LoVo (cell line): Measurements from ENCODE around the gene CACNB2.
"Not testable (repeated sequence)": the region's sequence is repeated elsewhere in the genome, so short reads cannot be mapped to it uniquely, and the experiment has no call there.

Experiments used
- DNase-seq: peaks from one replicate; pipeline ENCODE4 v3.0.0-alpha.2; 2016; ENCODE audit warnings: low spot score

CACNB2 gene

GRCh38 chr10:18201877-18202276 is 61.7 kb downstream of the CACNB2 start:
- DNase-seq = no peak

GRCh38 chr10:18202680-18203460 is 62.6 kb downstream of the CACNB2 start:
- DNase-seq = no peak

GRCh38 chr10:18203471-18203870 is 63.2 kb downstream of the CACNB2 start:
- DNase-seq = no peak

- DNase-seq = no peak
Observed at GRCh38 chr10:18204039-18204835, 64.0 kb downstream of the CACNB2 start.

GRCh38 chr10:18205098-18205834 is 65.0 kb downstream of the CACNB2 start:
- DNase-seq = no peak

GRCh38 chr10:18208186-18208585 is 68.0 kb downstream of the CACNB2 start:
- DNase-seq = not testable (repeated sequence)

GRCh38 chr10:18209241-18209640 is 69.0 kb downstream of the CACNB2 start:
- no peak for DNase-seq

GRCh38 chr10:18210711-18211110 is 70.5 kb downstream of the CACNB2 start:
- no peak for DNase-seq

- DNase-seq = no peak
Observed at GRCh38 chr10:18211862-18212261, 71.6 kb downstream of the CACNB2 start.

GRCh38 chr10:18213271-18213670 is 73.0 kb downstream of the CACNB2 start:
- DNase-seq = no peak

GRCh38 chr10:18214691-18215563 is 74.7 kb downstream of the CACNB2 start:
- DNase-seq = peak; percentile 59

GRCh38 chr10:18216482-18216881 is 76.3 kb downstream of the CACNB2 start:
- DNase-seq = no peak

- no peak for DNase-seq
Observed at GRCh38 chr10:18217577-18217976, 77.4 kb downstream of the CACNB2 start.

- no peak for DNase-seq
Observed at GRCh38 chr10:18219146-18219545, 78.9 kb downstream of the CACNB2 start.

GRCh38 chr10:18221123-18221522 is 80.9 kb downstream of the CACNB2 start:
- DNase-seq = no peak

GRCh38 chr10:18221882-18222281 is 81.7 kb downstream of the CACNB2 start:
- no peak for DNase-seq

- no peak for DNase-seq
Observed at GRCh38 chr10:18222866-18223265, 82.6 kb downstream of the CACNB2 start.

- no peak for DNase-seq
Observed at GRCh38 chr10:18223898-18224297, 83.7 kb downstream of the CACNB2 start.

GRCh38 chr10:18224626-18225445 is 84.6 kb downstream of the CACNB2 start:
- DNase-seq = no peak

- DNase-seq = no peak
Observed at GRCh38 chr10:18226336-18226735, 86.1 kb downstream of the CACNB2 start.

- no peak for DNase-seq
Observed at GRCh38 chr10:18229826-18230225, 89.6 kb downstream of the CACNB2 start.
